Activated gamma-delta T cell (primary cell): ENCODE measurements around the gene PTPN12.
"Not testable (repeated sequence)": the region's sequence is repeated elsewhere in the genome, so short reads cannot be mapped to it uniquely, and the experiment has no call there.

Source experiments
- DNase-seq: peaks from one replicate; lab custom pipeline; 2025; lab: John Stamatoyannopoulos, UW
- total RNA-seq, 2 donors: gene quantifications; one replicate each; lab custom pipeline; 2026; lab: John Stamatoyannopoulos, UW

The PTPN12 gene
- 8.9 to 22.2 reads per million in 2 donors for total RNA-seq

- peak; percentile 87 for DNase-seq
Observed at GRCh38 chr7:77537136-77537777, at the start of gene PTPN12. Gene PTPN12 (plus strand): TSS chr7:77537295. CDS start chr7:77537547, 252 bp downstream.

GRCh38 chr7:77488986-77489385 is 48.1 kb upstream of the PTPN12 start:
- DNase-seq, result no peak

- no peak for DNase-seq
Observed at GRCh38 chr7:77497079-77497478, 40.0 kb upstream of the PTPN12 start.

- DNase-seq, result no peak
Observed at GRCh38 chr7:77498659-77499379, 38.3 kb upstream of the PTPN12 start.

GRCh38 chr7:77501192-77501515 is 35.9 kb upstream of the PTPN12 start:
- no peak for DNase-seq

GRCh38 chr7:77504951-77505350 is 32.1 kb upstream of the PTPN12 start:
- no peak for DNase-seq

GRCh38 chr7:77506899-77507298 is 30.2 kb upstream of the PTPN12 start:
- DNase-seq, result no peak

- DNase-seq, result not testable (repeated sequence)
Observed at GRCh38 chr7:77513002-77513670, 24.0 kb upstream of the PTPN12 start.

- no peak for DNase-seq
Observed at GRCh38 chr7:77516085-77516484, 21.0 kb upstream of the PTPN12 start.

- DNase-seq, result no peak
Observed at GRCh38 chr7:77520261-77520660, 16.8 kb upstream of the PTPN12 start.

GRCh38 chr7:77521537-77521936 is 15.6 kb upstream of the PTPN12 start:
- not testable (repeated sequence) for DNase-seq

- DNase-seq, result no peak
Observed at GRCh38 chr7:77524731-77525130, 12.4 kb upstream of the PTPN12 start.

GRCh38 chr7:77525231-77525630 is 11.9 kb upstream of the PTPN12 start:
- DNase-seq, result no peak

- no peak for DNase-seq
Observed at GRCh38 chr7:77528368-77528767, 8.7 kb upstream of the PTPN12 start.

GRCh38 chr7:77529279-77529678 is 7.8 kb upstream of the PTPN12 start:
- no peak for DNase-seq

GRCh38 chr7:77531038-77531437 is 6.1 kb upstream of the PTPN12 start:
- no peak for DNase-seq

GRCh38 chr7:77532247-77532646 is 4.8 kb upstream of the PTPN12 start:
- DNase-seq, result no peak

- DNase-seq, result not testable (repeated sequence)
Observed at GRCh38 chr7:77532732-77533131, 4.4 kb upstream of the PTPN12 start.

GRCh38 chr7:77534046-77534445 is 3.0 kb upstream of the PTPN12 start:
- DNase-seq, result not testable (repeated sequence)

GRCh38 chr7:77536017-77536412 is 1.1 kb upstream of the PTPN12 start:
- no peak for DNase-seq

- DNase-seq, result peak; percentile 98
Observed at GRCh38 chr7:77536413-77537135, 521 bp upstream of the PTPN12 start.

- DNase-seq, result peak; percentile 39
Observed at GRCh38 chr7:77537778-77538280, 734 bp downstream of the PTPN12 start.
